ENCODE measurements around the gene TIPRL. TPM values are rescaled to one million over a fixed set of nuclear protein-coding genes. Genes with fewer than 3 reads are reported as not detected.
A peak's percentile ranks its signal among the peaks of the same experiment; 100 is the strongest.
"Not testable (repeated sequence)": the region's sequence is repeated elsewhere in the genome, so short reads cannot be mapped to it uniquely, and the experiment has no call there.

The TIPRL gene
- total RNA-seq, 2 experiments from 2014 or later = 40.0 to 40.1 TPM

DNA sequence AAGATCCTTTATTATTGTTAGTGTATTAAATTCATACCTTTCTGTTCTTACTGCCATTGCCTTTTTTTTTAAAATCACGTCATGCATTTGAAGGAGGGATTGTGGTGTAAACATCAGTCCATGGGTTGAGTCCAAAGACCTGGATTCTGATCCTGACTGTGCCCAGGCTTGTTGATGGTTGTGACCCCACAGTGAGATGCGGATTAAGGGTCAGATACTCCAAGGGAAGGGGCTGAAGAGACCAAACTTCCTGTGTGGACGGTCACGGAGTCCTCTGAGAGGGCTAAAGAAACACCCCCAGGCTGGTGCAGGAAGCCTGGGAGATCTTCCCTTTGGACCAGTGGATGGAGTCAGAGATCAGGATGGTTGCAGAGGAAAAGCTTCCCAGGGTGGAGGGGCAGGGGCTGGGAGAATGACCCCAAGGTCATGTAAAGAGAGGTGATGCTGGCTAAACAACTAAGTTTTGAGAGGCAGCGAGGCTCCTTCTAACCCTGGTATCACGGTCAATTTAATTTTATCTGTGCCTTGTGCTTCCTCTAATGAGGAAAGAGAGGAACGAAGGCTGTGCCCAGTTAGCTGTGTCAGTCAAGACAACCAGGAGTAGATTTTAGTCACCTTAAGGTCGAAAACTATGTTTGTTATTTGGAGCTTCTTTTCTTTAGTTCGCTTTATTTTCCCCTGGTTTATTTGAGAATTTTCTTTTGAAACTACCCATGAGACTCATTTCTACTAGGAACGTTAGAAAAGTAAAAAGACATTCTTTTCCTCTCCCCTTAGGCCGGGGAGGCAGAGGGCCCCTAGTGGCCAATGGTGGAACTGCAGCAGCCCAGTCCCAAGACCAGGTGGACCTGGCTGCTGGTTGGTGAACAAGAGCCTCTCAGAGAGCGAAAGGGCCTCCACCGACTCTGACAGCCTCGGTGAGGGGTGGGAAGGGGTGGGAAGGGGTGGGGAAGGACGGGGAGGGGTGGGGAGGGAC, 33.3 kb upstream of the TIPRL start:
- H3K27ac Mint-ChIP-seq = no peak overlapping the region
- POLR2A ChIA-PET = no interaction called here
- peaks cover 21% of the 10 kb centered on the region for H3K27me3 Mint-ChIP-seq
- H3K4me3 Mint-ChIP-seq = peak overlapping the region; percentile 29
- H3K4me1 Mint-ChIP-seq = peaks cover 9% of the 10 kb centered on the region
- no peaks in the 10 kb centered on the region for H3K36me3 Mint-ChIP-seq
- no peaks in the 10 kb centered on the region for H3K9me3 Mint-ChIP-seq
- DNase-seq = peak; percentile 89
- ATAC-seq (ENCODE audit: low read depth) = peak; percentile 93

DNA sequence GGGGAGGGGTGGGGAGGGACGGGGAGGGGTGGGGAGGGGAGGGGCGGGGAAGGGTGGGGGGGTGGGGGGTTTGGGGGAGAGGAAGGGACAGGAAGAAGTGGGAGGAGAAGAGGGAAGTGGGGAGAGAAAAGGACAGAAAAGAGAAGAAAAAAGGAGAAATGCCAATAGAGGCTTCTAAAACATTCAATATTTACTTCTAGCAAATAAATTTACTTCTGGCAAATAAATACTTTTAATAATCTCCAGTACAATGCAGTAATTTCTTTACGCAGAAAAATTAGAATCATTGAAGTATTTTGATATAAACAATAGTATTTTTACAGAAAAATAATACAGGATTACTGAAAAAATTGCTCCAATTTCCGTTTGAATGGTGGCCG, 32.6 kb upstream of the TIPRL start:
- H3K9me3 Mint-ChIP-seq = no peaks in the 10 kb centered on the region
- DNase-seq (no peak), ATAC-seq (ENCODE audit: low read depth) (no peak)
- H3K27ac Mint-ChIP-seq = no peak overlapping the region
- POLR2A ChIA-PET = no interaction called here
- H3K36me3 Mint-ChIP-seq = no peaks in the 10 kb centered on the region
- H3K4me3 Mint-ChIP-seq = no peak overlapping the region
- H3K4me1 Mint-ChIP-seq = peaks cover 9% of the 10 kb centered on the region
- H3K27me3 Mint-ChIP-seq = peaks cover 14% of the 10 kb centered on the region

DNA sequence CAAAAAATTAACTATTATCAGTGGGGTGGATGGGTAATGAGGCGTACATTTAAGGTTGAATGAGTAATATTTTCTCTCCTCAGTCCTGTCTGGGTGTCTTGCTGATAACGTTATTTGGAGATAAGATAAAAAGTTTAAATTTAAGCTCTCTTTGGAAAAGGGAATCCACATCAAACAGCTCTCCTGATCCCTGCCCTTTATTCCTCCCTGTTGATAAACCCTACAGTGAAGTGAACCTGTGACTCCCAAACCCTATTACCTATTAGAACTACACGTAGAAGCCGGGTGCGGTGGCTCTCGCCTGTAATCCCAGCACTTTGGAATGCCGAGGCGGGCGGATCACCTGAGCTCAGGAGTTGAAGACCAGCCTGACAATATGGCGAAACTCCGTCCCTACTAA, 32.1 kb upstream of the TIPRL start:
- POLR2A ChIA-PET = no interaction called here
- peaks cover 10% of the 10 kb centered on the region for H3K27me3 Mint-ChIP-seq

DNA sequence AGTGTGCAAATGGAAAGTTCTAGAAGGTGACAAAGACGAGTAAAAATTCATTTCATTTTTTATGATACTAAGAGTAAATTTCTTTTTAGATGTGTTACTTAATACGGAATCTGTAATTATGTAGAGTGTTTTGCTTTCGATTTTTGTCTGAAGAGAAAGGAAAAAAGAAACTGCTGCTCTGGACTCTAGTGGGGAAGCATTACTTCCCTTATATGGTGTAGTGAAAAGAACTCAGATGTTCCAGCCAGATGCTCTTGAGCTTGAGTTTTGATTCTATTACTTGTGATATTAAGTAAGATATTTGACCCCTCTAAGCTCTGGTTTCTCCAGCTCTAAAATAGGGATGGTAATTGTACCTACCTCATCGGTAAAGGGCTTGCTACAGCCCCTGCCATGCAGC, 29.8 kb upstream of the TIPRL start:
- DNase-seq = no peak
- Mint-ChIP-seq H3K4me1 (peaks cover 9% of the 10 kb centered on the region), H3K36me3 (no peaks in the 10 kb centered on the region), H3K27me3 (no peaks in the 10 kb centered on the region), H3K9me3 (no peaks in the 10 kb centered on the region), H3K27ac (peak overlapping the region; percentile 26), H3K4me3 (peak overlapping the region; percentile 12)
- ATAC-seq (ENCODE audit: low read depth) = peak; percentile 46
- POLR2A ChIA-PET = interaction anchor here (0.9 kb wide), 1 partner anchor 20 kb away, joined by 3 read pairs; no protein-coding TSS in a partner anchor

More for the DNA sequence above, 32.1 kb upstream of the TIPRL start:
- Mint-ChIP-seq H3K4me1 (peaks cover 9% of the 10 kb centered on the region), H3K9me3 (no peaks in the 10 kb centered on the region), H3K4me3 (no peak overlapping the region), H3K36me3 (no peaks in the 10 kb centered on the region), H3K27ac (no peak overlapping the region)
- ATAC-seq (ENCODE audit: low read depth) (no peak), DNase-seq (no peak)

DNA sequence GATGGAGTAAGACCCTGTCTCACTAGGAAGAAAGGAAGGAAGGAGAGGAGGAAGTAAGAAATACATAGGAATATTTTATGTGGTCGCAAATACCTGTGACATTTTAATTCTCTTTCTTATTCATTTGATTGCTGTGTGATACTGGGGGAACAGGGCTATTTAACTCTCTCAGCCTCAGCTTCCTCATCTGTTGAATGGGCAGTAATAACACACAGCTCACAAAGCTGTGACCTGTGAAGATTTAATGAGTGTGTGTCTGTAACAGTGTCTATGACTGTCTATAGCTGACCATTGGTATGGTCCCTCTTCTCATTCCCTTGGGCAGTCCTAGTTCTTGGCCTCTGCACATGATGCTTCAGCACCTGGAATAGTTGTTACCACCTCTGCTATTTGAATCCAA, 28.5 kb upstream of the TIPRL start:
- Mint-ChIP-seq H3K36me3 (no peaks in the 10 kb centered on the region), H3K9me3 (no peaks in the 10 kb centered on the region), H3K4me1 (peaks cover 11% of the 10 kb centered on the region), H3K27me3 (no peaks in the 10 kb centered on the region), H3K27ac (no peak overlapping the region), H3K4me3 (no peak overlapping the region)
- no peak for DNase-seq
- POLR2A ChIA-PET = no interaction called here
- no peak for ATAC-seq (ENCODE audit: low read depth)

DNA sequence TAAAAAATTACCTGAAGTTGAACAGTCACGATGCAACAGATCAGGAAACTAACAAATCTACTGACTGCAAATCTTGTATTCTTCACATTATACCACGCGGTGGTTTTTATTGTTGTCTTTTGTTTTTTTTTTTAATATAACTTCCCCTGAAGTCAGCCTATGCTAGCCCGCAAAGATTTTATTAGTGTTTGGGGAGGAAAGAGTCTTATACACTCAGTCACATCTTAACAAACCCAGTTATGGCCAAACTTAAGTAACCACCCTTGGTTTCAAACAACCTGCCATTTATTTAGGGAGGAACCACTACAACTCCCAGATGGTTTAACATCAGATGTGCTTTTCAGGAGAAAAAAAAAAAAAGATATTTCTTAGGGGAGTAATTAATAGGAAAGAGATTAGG, 26.8 kb upstream of the TIPRL start:
- Mint-ChIP-seq H3K4me1 (peaks cover 8% of the 10 kb centered on the region), H3K27ac (no peak overlapping the region), H3K27me3 (peaks cover 7% of the 10 kb centered on the region), H3K4me3 (no peak overlapping the region), H3K9me3 (no peaks in the 10 kb centered on the region), H3K36me3 (no peaks in the 10 kb centered on the region)
- DNase-seq (no peak), ATAC-seq (ENCODE audit: low read depth) (no peak)
- POLR2A ChIA-PET = no interaction called here

DNA sequence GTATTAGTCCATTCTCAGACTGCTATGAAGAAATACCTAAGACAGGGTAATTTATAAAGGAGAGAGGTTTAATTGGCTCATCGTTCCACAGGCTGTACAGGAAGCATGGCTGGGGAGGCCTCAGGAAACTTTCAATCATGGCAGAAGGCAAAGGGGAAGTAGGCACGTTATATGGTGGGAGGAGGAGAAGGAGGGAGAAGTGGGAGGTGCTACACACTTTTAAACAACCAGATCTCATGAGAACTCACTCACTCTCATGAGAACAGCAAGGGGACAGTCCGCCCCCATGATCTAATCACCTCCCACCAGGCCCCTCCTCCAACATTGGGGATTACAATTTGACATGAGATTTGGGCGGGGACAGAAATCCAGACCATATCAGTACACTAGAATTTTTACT, 24.1 kb upstream of the TIPRL start:
- Mint-ChIP-seq H3K27me3 (peaks cover 11% of the 10 kb centered on the region), H3K9me3 (peaks cover 11% of the 10 kb centered on the region)
- POLR2A ChIA-PET; H3K4me3 Mint-ChIP-seq; H3K36me3 Mint-ChIP-seq; DNase-seq; H3K4me1 Mint-ChIP-seq; H3K27ac Mint-ChIP-seq; ATAC-seq (ENCODE audit: low read depth): not testable (repeated sequence)

DNA sequence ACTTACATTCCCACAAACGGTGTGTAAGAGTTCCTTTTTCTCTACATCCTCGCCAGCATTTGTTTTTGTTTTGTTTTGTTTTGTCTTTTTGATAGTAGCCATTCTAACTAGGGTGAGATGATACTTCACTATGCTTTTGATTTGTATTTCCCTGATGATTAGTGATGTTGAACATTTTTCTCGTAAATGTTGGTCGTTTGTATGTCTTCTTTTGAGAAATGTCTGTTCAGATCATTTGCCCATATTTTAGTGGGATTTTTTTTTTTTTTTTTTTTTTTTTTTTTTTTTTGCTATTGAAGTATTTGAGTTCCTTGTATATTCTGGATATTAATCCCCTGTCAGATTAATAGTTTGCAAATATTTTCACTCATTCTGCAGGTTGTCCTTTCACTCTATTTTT, 22.9 kb upstream of the TIPRL start:
- no peak for DNase-seq
- Mint-ChIP-seq H3K27me3 (peaks cover 13% of the 10 kb centered on the region), H3K4me3 (no peak overlapping the region), H3K27ac (no peak overlapping the region), H3K4me1 (peaks cover 2% of the 10 kb centered on the region), H3K36me3 (peaks cover 9% of the 10 kb centered on the region), H3K9me3 (peaks cover 18% of the 10 kb centered on the region)
- ATAC-seq (ENCODE audit: low read depth) = no peak
- POLR2A ChIA-PET = no interaction called here

DNA sequence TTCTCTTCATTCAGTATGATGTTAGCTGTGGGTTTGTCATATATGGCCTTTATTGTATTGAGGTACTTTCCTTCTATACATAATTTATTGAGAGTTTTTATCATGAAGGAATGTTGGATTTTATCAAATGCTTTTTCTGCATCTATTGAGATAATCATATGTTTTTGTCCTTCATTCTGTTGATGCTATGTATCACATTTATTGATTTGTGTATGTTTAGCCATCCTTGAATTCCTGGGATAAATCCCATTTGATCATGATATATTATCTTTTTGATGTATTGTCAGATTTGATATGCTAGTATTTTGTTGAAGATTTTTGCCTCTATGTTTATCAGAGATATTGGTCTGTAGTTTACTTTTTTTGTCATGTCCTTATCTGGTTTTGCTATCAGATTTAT, 21.1 kb upstream of the TIPRL start:
- DNase-seq (no peak), ATAC-seq (ENCODE audit: low read depth) (no peak)
- peaks cover 9% of the 10 kb centered on the region for H3K36me3 Mint-ChIP-seq
- POLR2A ChIA-PET = no interaction called here
- peaks cover 20% of the 10 kb centered on the region for H3K9me3 Mint-ChIP-seq
- no peak overlapping the region for H3K4me3 Mint-ChIP-seq
- H3K27me3 Mint-ChIP-seq = peaks cover 13% of the 10 kb centered on the region
- H3K4me1 Mint-ChIP-seq = peaks cover 2% of the 10 kb centered on the region
- H3K27ac Mint-ChIP-seq = no peak overlapping the region

DNA sequence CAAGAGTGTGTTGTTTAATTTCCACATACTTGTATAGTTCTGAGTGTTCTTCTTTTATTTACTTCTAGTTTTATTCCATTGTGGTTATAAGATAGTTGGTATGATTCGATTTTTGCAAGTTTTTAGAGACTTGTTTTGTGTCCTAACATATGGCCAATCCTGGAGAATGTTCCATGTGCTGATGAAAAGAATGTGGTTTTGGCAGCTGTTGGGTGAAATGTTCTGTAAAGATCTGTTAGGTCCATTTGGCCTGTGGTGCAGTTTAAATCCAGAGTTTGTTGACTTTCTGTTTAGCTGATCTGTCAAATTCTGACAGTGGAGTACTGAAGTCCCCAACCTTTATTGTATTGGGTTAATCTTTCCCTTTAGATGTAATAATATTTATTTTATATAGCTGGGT, 19.5 kb upstream of the TIPRL start:
- H3K4me1 Mint-ChIP-seq = peaks cover 2% of the 10 kb centered on the region
- ATAC-seq (ENCODE audit: low read depth) (no peak), DNase-seq (no peak)
- peaks cover 20% of the 10 kb centered on the region for H3K27me3 Mint-ChIP-seq
- POLR2A ChIA-PET = no interaction called here
- peaks cover 20% of the 10 kb centered on the region for H3K9me3 Mint-ChIP-seq
- peaks cover 9% of the 10 kb centered on the region for H3K36me3 Mint-ChIP-seq
- no peak overlapping the region for H3K27ac Mint-ChIP-seq
- H3K4me3 Mint-ChIP-seq = no peak overlapping the region

DNA sequence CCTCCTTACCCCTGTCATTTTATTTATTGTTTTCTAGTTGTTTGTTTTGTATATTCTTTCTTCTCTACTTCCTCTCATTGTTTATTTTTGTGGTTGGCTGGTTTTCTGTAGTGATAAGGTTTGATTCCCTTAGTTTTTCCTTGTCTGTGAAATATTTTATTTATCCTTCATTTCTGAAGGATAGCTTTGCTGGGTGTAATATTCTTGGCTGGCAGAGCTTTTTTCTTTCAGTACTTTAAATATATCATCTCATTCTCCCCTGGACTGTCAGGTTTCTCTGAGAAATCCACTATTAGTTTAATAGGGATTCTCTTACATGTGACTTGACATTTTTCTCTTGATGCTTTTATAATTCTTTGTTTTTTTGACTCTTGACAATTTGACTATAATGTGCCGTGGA, 18.8 kb upstream of the TIPRL start:
- peaks cover 20% of the 10 kb centered on the region for H3K27me3 Mint-ChIP-seq
- POLR2A ChIA-PET = interaction anchor here (0.6 kb wide), 1 partner anchor 22 kb away, joined by 3 read pairs; no protein-coding TSS in a partner anchor
- H3K9me3 Mint-ChIP-seq = peaks cover 20% of the 10 kb centered on the region
- no peak overlapping the region for H3K27ac Mint-ChIP-seq
- H3K4me3 Mint-ChIP-seq = no peak overlapping the region
- DNase-seq = no peak
- peaks cover 9% of the 10 kb centered on the region for H3K36me3 Mint-ChIP-seq
- H3K4me1 Mint-ChIP-seq = no peaks in the 10 kb centered on the region
- ATAC-seq (ENCODE audit: low read depth) = no peak

DNA sequence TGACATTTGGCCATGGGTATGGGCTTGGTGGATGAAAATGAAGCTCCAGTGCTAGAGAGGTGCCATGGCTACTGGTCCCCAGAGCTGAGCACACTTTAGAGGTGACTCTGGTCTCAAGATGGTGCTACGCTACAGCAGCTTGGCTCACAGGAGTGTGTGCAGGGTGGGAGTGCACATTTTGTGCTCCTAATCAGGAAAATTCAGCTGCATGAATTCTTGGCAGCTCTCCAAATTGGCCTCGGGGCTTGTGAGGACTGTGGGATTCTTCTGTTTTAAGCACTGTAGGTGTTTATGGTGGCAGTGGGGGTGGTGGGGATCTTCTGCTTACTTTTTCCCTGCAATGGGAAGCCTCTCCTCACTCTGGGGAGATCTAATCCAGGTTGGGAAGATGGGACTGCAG, 17.3 kb upstream of the TIPRL start:
- Mint-ChIP-seq H3K27me3 (peaks cover 16% of the 10 kb centered on the region), H3K4me1 (no peaks in the 10 kb centered on the region), H3K27ac (no peak overlapping the region), H3K36me3 (peaks cover 9% of the 10 kb centered on the region), H3K4me3 (no peak overlapping the region), H3K9me3 (peaks cover 20% of the 10 kb centered on the region)
- ATAC-seq (ENCODE audit: low read depth) (no peak), DNase-seq (no peak)
- POLR2A ChIA-PET = no interaction called here

DNA sequence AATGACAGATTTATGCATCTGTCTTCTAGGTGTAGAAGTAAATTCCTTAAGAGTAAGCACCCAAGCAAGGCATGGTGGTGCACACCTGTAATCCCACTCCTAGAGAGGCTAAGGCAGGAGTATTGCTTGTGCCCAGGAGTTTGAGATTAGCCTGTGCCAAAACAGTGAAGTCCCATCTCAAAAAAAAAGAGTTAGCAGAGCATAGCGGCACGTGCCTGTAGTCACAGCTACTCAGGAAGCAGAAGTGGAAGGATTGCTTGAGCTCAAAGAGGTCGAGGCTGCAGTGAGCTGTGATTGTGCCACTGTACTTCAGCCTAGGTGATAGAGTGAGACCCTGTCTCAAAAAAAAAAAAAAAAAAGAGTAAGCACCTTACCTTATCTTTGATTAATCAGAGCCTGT, 15.1 kb upstream of the TIPRL start:
- Mint-ChIP-seq H3K4me1 (peaks cover 1% of the 10 kb centered on the region), H3K4me3 (no peak overlapping the region), H3K27me3 (peaks cover 9% of the 10 kb centered on the region), H3K27ac (no peak overlapping the region), H3K9me3 (peaks cover 12% of the 10 kb centered on the region), H3K36me3 (peaks cover 2% of the 10 kb centered on the region)
- ATAC-seq (ENCODE audit: low read depth) = no peak
- POLR2A ChIA-PET = no interaction called here
- DNase-seq = no peak

DNA sequence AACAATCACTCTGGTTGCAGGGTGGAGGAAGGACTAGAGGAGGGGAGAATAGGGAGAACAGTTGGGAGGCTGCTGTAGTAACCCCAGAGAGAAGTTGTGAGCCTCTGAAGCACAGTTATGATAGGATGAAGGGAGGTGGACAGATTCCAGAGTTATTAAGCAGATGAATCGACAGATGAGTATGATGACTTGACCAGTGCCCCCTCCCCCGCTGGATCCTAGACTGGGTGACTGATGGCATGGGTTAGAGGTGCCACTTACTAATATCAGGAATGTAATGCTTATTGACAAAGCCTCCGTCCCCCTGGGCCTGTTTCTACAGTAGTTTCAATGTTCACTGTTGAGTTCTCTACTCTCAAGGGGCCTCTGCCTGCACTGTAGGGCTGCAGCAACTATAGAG, 14.0 kb upstream of the TIPRL start:
- Mint-ChIP-seq H3K27me3 (peaks cover 9% of the 10 kb centered on the region), H3K36me3 (peaks cover 2% of the 10 kb centered on the region), H3K9me3 (peaks cover 9% of the 10 kb centered on the region), H3K4me1 (peaks cover 1% of the 10 kb centered on the region), H3K27ac (no peak overlapping the region), H3K4me3 (no peak overlapping the region)
- DNase-seq (no peak), ATAC-seq (ENCODE audit: low read depth) (no peak)
- POLR2A ChIA-PET = no interaction called here
